ENCODE measurements around the gene GRIK2.

Gene GRIK2

GRCh38 chr6:101728956-101729355 lies 335.4 kb downstream of the GRIK2 start:
- no peak for DNase-seq

- no peak for DNase-seq
Measured at GRCh38 chr6:101730954-101731353, 337.4 kb downstream of the GRIK2 start.

- no peak for DNase-seq
Measured at GRCh38 chr6:101733899-101734298, 340.4 kb downstream of the GRIK2 start.

- no peak for DNase-seq
Measured at GRCh38 chr6:101738481-101738880, 345.0 kb downstream of the GRIK2 start.

GRCh38 chr6:101740631-101741030 lies 347.1 kb downstream of the GRIK2 start:
- no peak for DNase-seq

GRCh38 chr6:101741474-101742171 lies 348.1 kb downstream of the GRIK2 start:
- no peak for DNase-seq

GRCh38 chr6:101747160-101747559 lies 353.7 kb downstream of the GRIK2 start:
- DNase-seq, result no peak

- no peak for DNase-seq
Measured at GRCh38 chr6:101747716-101748115, 354.2 kb downstream of the GRIK2 start.

- no peak for DNase-seq
Measured at GRCh38 chr6:101755931-101756330, 362.4 kb downstream of the GRIK2 start.

GRCh38 chr6:101758368-101758767 lies 364.9 kb downstream of the GRIK2 start:
- DNase-seq, result no peak

GRCh38 chr6:101760843-101761621 lies 367.5 kb downstream of the GRIK2 start:
- DNase-seq, result no peak

- DNase-seq, result no peak
Measured at GRCh38 chr6:101762851-101763250, 369.3 kb downstream of the GRIK2 start.

- DNase-seq, result no peak
Measured at GRCh38 chr6:101765281-101765680, 371.8 kb downstream of the GRIK2 start.

- no peak for DNase-seq
Measured at GRCh38 chr6:101770116-101770515, 376.6 kb downstream of the GRIK2 start.

- DNase-seq, result no peak
Measured at GRCh38 chr6:101776919-101777350, 383.4 kb downstream of the GRIK2 start.

GRCh38 chr6:101777646-101778045 lies 384.1 kb downstream of the GRIK2 start:
- no peak for DNase-seq

- no peak for DNase-seq
Measured at GRCh38 chr6:101779051-101779844, 385.7 kb downstream of the GRIK2 start.

GRCh38 chr6:101783287-101783686 lies 389.8 kb downstream of the GRIK2 start:
- no peak for DNase-seq

GRCh38 chr6:101784094-101784493 lies 390.6 kb downstream of the GRIK2 start:
- DNase-seq, result no peak

- DNase-seq, result no peak
Measured at GRCh38 chr6:101799531-101799930, 406.0 kb downstream of the GRIK2 start.

GRCh38 chr6:101800598-101800997 lies 407.1 kb downstream of the GRIK2 start:
- no peak for DNase-seq

- no peak for DNase-seq
Measured at GRCh38 chr6:101803136-101803535, 409.6 kb downstream of the GRIK2 start.

GRCh38 chr6:101806241-101806640 lies 412.7 kb downstream of the GRIK2 start:
- no peak for DNase-seq

GRCh38 chr6:101811108-101811507 lies 417.6 kb downstream of the GRIK2 start:
- no peak for DNase-seq

Measured in activated naive CD4-positive, alpha-beta T cell treated with anti-CD3 and anti-CD28 coated beads, Interleukin-2, amount 50 U/mL, for 16 hours (primary cell).